Ovary (tissue), 9 donors: ENCODE data around the gene NAA10. TPM values are rescaled to one million over a fixed set of nuclear protein-coding genes. Genes with fewer than 3 reads are reported as not detected.

Source experiments
- DNase-seq, 5 donors: peaks; one replicate each; pipeline ENCODE4 v3.0.0-alpha.2; 2019 to 2020
- H3K27ac ChIP-seq, 2 donors: fragments of 200-600 bp; one replicate each; pipeline versions ENCODE4 v1.5.1 to v1.8.0; 2019 to 2022
- H3K27me3 ChIP-seq: fragments of 200-600 bp; one replicate; pipeline ENCODE4 v1.8.0; 2022
- H3K36me3 ChIP-seq: fragments of 200-600 bp; sonication (generic); one replicate; pipeline ENCODE4 v1.5.1; 2019
- H3K4me1 ChIP-seq: one replicate; pipeline ENCODE4 v1.8.1; 2013; ENCODE audit warnings: mild to moderate bottlenecking, moderate library complexity; ENCODE audit not compliant: insufficient read depth
- H3K4me3 ChIP-seq: fragments of 200-600 bp; sonication (generic); one replicate; pipeline ENCODE4 v1.5.1; 2017
- H3K9me3 ChIP-seq, 2 donors: fragments of 200-600 bp in 1 of 2; sonication (generic) in 1 of 2; one replicate each; pipeline versions ENCODE4 v1.5.1 to v1.8.1; 2013 to 2019; ENCODE audit warnings: mild to moderate bottlenecking in 1 of 2, moderate library complexity in 1 of 2
- CTCF ChIP-seq, 3 donors: fragments of 450-650 bp in 2 of 3; fragments of 200-600 bp in 1 of 3; IDR thresholded peaks; one replicate each; pipeline versions ENCODE4 v1.5.1 to v1.8.0; 2016 to 2022; ENCODE audit warnings: antibody characterized with exemption in 3 of 3, mild to moderate bottlenecking in 1 of 3
- EP300 ChIP-seq: sonication (generic); formaldehyde crosslinking; IDR thresholded peaks from one replicate; pipeline ENCODE4 v1.6.1; 2017; ENCODE audit warnings: antibody characterized with exemption
- POLR2A ChIP-seq: fragments of 450-650 bp; IDR thresholded peaks from one replicate; pipeline ENCODE4 v1.6.1; 2017; ENCODE audit warnings: antibody characterized with exemption, mild to moderate bottlenecking, moderate library complexity
- WGBS, 3 donors: extraction: QIAGEN DNeasy Blood & Tissue Kit in 1 of 3; methylation state at CpG; one replicate each; pipeline versions ENCODE4 v1.1.5 to v1.1.7; 2013 to 2017; 5-methylcytosine and 5-hydroxymethylcytosine counted together
- intact Hi-C, 4 donors: fragments of 100-400 bp; cut with DNase I; formaldehyde crosslinking; loops; one replicate each; pipeline versions ENCODE4 v1.11.0 to v1.15.1; 2022 to 2023
- polyA plus RNA-seq, 2 donors: library from polyadenylated mRNA; stranded (reverse); fragments of 200-250 nt in 1 of 2; fragments of 350-450 nt in 1 of 2; fragmentation: Illumina TruSeq in 1 of 2; extraction: RNeasy Lipid Tissue Mini Kit (QIAGEN cat#74804) in 1 of 2; gene quantifications; one replicate each; pipeline ENCODE4 v1.2.3, GENCODE V29; 2013 to 2014
- total RNA-seq, 7 donors: library from RNA; depleted of rRNA in 2 of 7; stranded (reverse); fragments of >200 nt in 2 of 7; fragmentation: NEBNext Ultra II Directional in 3 of 7; extraction: Animal tissue kit (Norgen Biotek cat#: 25700) in 3 of 7; gene quantifications; one replicate each; pipeline versions ENCODE4 v1.1.0 to v1.2.4, GENCODE V29; 2016 to 2023
- donor health status: DM: no; HTN: no; CAD: no; lungs with moderate emphysema.
- donor health status: DM: no; HTN: no; CAD: no.
- donor health status: Bipolar disorder and iron deficiency.
- donor health status: DM: yes; HTN: yes; CAD: no.
- donor health status: DM: no; HTN: no; CAD: no.
- donor health status: DM: yes; HTN: yes; CAD: no.

Gene NAA10
- total and polyA plus RNA-seq, 9 donors: 36.7 to 95.5 (median 64.9) TPM

DNA sequence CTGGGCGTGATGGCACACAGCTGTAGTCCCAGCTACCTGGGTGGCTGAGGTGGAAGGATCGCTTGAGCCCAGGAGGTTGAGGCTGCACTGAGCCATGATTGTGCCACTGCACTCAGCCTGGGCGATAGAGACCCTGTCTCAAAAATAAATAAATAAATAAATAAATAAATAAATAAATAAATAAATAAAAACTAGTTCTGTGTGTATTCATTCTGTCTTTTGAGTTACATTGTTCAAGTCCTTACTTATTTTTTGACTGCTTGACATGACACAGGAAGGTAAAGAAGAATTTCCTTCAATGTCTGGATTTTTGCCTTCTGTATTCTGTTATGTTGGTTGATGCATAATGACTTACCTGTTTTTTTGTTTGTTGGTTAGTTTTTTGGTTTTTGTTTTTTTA, 2.2 kb upstream of the NAA10 start:
- no peak overlapping the region for H3K27ac ChIP-seq
- no peaks in the 10 kb centered on the region for H3K27me3 ChIP-seq
- H3K4me1 ChIP-seq: peaks cover 7% of the 10 kb centered on the region
- 88 to 89% (median 88%) methylated on average over 3 of the region's 3 CpGs for WGBS, 3 donors
- no peaks in the 10 kb centered on the region for H3K9me3 ChIP-seq
- intact Hi-C loops: no loop called here
- no peaks in the 10 kb centered on the region for H3K36me3 ChIP-seq
- no peak for TF ChIP-seq EP300
- TF ChIP-seq CTCF (IDR thresholded peaks at IDR 0.05): no peak
- no peak for TF ChIP-seq POLR2A
- no peak overlapping the region for H3K4me3 ChIP-seq
- no peak for DNase-seq

GRCh38 chrX:153935326-153935851, 552 bp upstream of the NAA10 start:
- Histone ChIP-seq H3K27ac (no peak overlapping the region), H3K9me3 (no peaks in the 10 kb centered on the region), H3K27me3 (no peaks in the 10 kb centered on the region), H3K4me3 (peak overlapping the region; percentile 56), H3K4me1 (peaks cover 7% of the 10 kb centered on the region), H3K36me3 (no peaks in the 10 kb centered on the region)
- intact Hi-C loops: no loop called here
- peak in 1 of 5 donors; percentile 46 for DNase-seq
- 22 to 40% (median 39%) methylated on average over 19 to 30 of the region's 32 CpGs for WGBS, 3 donors
- TF ChIP-seq EP300 (no peak), POLR2A (no peak), CTCF (IDR thresholded peaks at IDR 0.05) (no peak)

GRCh38 chrX:153934148-153934761, 582 bp downstream of the NAA10 start:
- TF ChIP-seq EP300 (no peak), POLR2A (no peak), CTCF (IDR thresholded peaks at IDR 0.05) (no peak)
- Histone ChIP-seq H3K9me3 (no peaks in the 10 kb centered on the region), H3K27ac (peak overlapping the region in 1 of 2 donors; percentile 38), H3K4me3 (peak overlapping the region; percentile 56), H3K36me3 (no peaks in the 10 kb centered on the region), H3K27me3 (no peaks in the 10 kb centered on the region), H3K4me1 (peaks cover 7% of the 10 kb centered on the region)
- WGBS, 3 donors: 12 to 44% (median 29%) methylated on average over 26 to 33 of the region's 33 CpGs
- intact Hi-C loops: no loop called here
- no peak for DNase-seq

- DNase-seq: no peak
- Histone ChIP-seq H3K27me3 (no peaks in the 10 kb centered on the region), H3K4me3 (peak overlapping the region; percentile 56), H3K9me3 (no peaks in the 10 kb centered on the region), H3K4me1 (peaks cover 7% of the 10 kb centered on the region), H3K27ac (no peak overlapping the region), H3K36me3 (no peaks in the 10 kb centered on the region)
- intact Hi-C loops: no loop called here
- WGBS, 3 donors: 56 to 59% (median 57%) methylated on average over 7 of the region's 7 CpGs
- TF ChIP-seq CTCF (IDR thresholded peaks at IDR 0.05) (no peak), EP300 (no peak), POLR2A (no peak)
These were observed 1.1 kb downstream of the NAA10 start for GRCh38 chrX:153933748-153934147.
